Measurements from ENCODE around the gene CCND2. TPM values are rescaled to one million over a fixed set of nuclear protein-coding genes. Genes with fewer than 3 reads are reported as not detected.

The CCND2 gene
- total RNA-seq, 2 experiments from 2014 or later, result 486 to 497 TPM

DNA sequence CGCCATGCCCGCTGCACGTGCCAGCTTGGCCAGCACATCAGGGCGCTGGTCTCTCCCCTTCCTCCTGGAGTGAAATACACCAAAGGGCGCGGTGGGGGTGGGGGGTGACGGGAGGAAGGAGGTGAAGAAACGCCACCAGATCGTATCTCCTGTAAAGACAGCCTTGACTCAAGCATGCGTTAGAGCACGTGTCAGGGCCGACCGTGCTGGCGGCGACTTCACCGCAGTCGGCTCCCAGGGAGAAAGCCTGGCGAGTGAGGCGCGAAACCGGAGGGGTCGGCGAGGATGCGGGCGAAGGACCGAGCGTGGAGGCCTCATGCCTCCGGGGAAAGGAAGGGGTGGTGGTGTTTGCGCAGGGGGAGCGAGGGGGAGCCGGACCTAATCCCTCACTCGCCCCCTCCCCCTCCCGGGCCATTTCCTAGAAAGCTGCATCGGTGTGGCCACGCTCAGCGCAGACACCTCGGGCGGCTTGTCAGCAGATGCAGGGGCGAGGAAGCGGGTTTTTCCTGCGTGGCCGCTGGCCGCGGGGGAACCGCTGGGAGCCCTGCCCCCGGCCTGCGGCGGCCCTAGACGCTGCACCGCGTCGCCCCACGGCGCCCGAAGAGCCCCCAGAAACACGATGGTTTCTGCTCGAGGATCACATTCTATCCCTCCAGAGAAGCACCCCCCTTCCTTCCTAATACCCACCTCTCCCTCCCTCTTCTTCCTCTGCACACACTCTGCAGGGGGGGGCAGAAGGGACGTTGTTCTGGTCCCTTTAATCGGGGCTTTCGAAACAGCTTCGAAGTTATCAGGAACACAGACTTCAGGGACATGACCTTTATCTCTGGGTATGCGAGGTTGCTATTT lies 914 bp upstream of the CCND2 start:
- H3K36me3 Mint-ChIP-seq (ENCODE audit: low read depth), result peaks cover 38% of the 10 kb centered on the region
- CTCF ChIA-PET, result interaction anchor here (1.0 to 7.0 kb wide), 3 partner anchors 40 to 165 kb away, joined by 3 to 54 read pairs (median 9); no protein-coding TSS in a partner anchor
- H3K4me1 Mint-ChIP-seq (ENCODE audit: low read depth), result peaks cover 22% of the 10 kb centered on the region
- H3K4me3 Mint-ChIP-seq, result peak overlapping the region; percentile 99
- peak overlapping the region; percentile 99 for H3K27ac Mint-ChIP-seq
- DNase-seq, result peak; percentile 81
- intact Hi-C loops (cut with micrococcal nuclease), result loop anchor here (1.0 to 5.0 kb wide), 8 partner anchors 21 to 285 kb away; no protein-coding TSS in a partner anchor
- no peaks in the 10 kb centered on the region for H3K27me3 Mint-ChIP-seq (ENCODE audit: low read depth)
- H3K9me3 Mint-ChIP-seq, result no peaks in the 10 kb centered on the region

DNA sequence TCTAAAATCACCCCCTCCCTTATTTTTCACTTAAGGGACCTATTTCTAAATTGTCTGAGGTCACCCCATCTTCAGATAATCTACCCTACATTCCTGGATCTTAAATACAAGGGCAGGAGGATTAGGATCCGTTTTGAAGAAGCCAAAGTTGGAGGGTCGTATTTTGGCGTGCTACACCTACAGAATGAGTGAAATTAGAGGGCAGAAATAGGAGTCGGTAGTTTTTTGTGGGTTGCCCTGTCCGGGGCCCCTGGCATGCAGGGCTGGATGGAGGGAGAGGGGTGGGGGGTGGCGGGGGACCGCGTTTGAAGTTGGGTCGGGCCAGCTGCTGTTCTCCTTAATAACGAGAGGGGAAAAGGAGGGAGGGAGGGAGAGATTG lies 300 bp upstream of the CCND2 start:
- H3K9me3 Mint-ChIP-seq, result no peaks in the 10 kb centered on the region
- CTCF ChIA-PET, result interaction anchor here (0.8 to 7.0 kb wide), 2 partner anchors 22 to 129 kb away, joined by 3 to 54 read pairs; no protein-coding TSS in a partner anchor
- H3K4me3 Mint-ChIP-seq, result peak overlapping the region; percentile 99
- H3K36me3 Mint-ChIP-seq (ENCODE audit: low read depth), result peaks cover 44% of the 10 kb centered on the region
- no peaks in the 10 kb centered on the region for H3K27me3 Mint-ChIP-seq (ENCODE audit: low read depth)
- DNase-seq, result no peak
- intact Hi-C loops (cut with micrococcal nuclease), result loop anchor here (1.0 to 5.0 kb wide), 4 partner anchors 95 to 286 kb away; no protein-coding TSS in a partner anchor
- H3K27ac Mint-ChIP-seq, result peak overlapping the region; percentile 99
- H3K4me1 Mint-ChIP-seq (ENCODE audit: low read depth), result peaks cover 22% of the 10 kb centered on the region

DNA sequence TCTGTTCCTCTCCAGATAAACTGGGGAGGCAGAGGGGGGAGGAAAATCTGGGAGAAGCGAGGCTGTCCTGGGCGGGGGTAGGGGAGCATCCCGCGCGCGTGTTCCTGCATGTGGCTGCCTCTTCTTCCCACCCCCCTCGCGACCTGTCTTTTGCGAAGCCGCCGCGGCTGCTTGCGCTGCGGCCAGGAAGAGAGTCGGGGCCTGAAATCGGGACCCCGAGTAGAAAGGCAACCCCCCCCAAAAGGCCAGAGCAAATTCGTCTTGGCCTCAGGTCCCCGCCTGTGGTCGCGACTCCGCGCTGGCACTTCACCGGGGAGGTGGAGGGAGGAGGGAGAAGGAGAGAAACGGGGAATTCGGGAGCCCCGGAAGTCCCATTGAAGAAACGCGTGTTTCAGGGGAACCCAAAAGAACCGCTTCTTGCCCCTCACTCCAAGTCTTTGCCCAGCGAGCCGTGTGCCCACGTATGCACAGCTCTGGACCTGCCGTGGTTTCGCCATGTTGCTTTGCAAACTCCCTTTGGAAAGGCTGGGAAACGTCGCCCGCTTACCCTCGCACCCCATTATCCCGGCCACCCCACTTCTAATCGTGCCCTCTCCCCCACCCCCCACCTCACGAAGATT lies 944 bp downstream of the CCND2 start:
- Mint-ChIP-seq H3K36me3 (ENCODE audit: low read depth) (peaks cover 56% of the 10 kb centered on the region), H3K27ac (peak overlapping the region; percentile 99), H3K4me3 (peak overlapping the region; percentile 99), H3K4me1 (ENCODE audit: low read depth) (peaks cover 33% of the 10 kb centered on the region), H3K9me3 (no peaks in the 10 kb centered on the region), H3K27me3 (ENCODE audit: low read depth) (no peaks in the 10 kb centered on the region)
- intact Hi-C loops (cut with micrococcal nuclease), result loop anchor here (5.0 kb wide), 2 partner anchors 233 to 287 kb away; no protein-coding TSS in a partner anchor
- peak; percentile 43 for DNase-seq
- CTCF ChIA-PET, result interaction anchor here (3.3 to 5.0 kb wide), 5 partner anchors 128 to 389 kb away, joined by 13 to 69 read pairs (median 38); no protein-coding TSS in a partner anchor

DNA sequence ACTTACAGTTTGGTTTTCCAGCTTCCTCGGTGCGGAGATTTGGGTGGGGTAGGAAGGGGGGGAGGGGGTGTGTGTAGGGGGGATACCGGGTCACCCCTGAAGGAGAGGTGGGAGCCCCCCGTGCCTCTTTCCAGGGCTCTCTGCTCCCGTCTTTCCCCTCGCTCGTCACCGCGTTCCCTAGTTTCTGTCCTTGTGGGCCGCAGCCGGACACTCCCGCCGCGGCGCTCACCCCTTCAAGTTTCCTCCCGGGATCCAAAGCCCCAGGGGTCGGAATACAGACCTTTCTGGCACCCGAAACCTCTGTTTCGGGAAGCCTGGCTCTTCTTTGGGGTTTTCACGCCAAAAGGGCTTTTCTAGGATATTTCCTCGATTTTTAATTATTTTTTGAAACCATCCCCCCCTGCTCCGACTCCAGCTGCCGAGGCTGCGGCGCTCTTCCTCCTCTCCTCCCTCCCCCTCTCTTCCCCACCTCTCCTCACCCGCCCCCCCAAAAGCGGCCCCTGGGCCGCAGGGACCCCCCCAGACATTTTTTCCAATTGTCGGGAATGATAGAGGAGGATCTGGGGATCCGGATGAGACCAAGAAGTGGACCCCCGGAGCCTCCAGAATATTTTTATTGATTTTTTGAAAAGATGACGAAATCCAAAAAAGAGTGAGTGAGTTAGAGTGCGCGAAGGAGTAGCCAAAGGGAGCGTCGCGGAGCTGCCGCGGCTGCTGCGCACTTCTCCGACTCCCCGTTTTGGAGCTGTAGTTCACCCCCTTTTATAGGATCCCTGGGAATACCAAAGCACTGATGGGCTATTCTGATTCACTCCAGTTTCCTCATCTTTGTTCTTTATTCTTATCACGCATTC lies 1.7 kb downstream of the CCND2 start:
- CTCF ChIA-PET, result interaction anchor here (1.0 to 5.0 kb wide), 13 partner anchors 24 to 390 kb away, joined by 3 to 69 read pairs (median 12); no protein-coding TSS in a partner anchor
- H3K4me3 Mint-ChIP-seq, result peak overlapping the region; percentile 99
- H3K4me1 Mint-ChIP-seq (ENCODE audit: low read depth), result peaks cover 40% of the 10 kb centered on the region
- H3K9me3 Mint-ChIP-seq, result no peaks in the 10 kb centered on the region
- intact Hi-C loops (cut with micrococcal nuclease), result no loop called here
- DNase-seq, result no peak
- H3K27me3 Mint-ChIP-seq (ENCODE audit: low read depth), result no peaks in the 10 kb centered on the region
- peak overlapping the region; percentile 99 for H3K27ac Mint-ChIP-seq
- H3K36me3 Mint-ChIP-seq (ENCODE audit: low read depth), result peaks cover 61% of the 10 kb centered on the region

DNA sequence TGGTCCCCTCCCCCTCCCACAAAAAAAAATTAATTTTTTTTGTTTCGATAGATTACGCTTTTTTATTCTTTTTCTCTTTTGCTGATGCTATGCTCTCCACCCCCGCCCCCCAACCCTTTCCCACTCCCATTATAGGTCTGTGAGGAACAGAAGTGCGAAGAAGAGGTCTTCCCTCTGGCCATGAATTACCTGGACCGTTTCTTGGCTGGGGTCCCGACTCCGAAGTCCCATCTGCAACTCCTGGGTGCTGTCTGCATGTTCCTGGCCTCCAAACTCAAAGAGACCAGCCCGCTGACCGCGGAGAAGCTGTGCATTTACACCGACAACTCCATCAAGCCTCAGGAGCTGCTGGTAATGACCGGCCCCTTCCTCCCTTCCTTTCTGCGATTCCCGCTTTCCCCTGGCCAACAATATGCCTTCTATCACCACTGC lies 2.3 kb downstream of the CCND2 start:
- intact Hi-C loops (cut with micrococcal nuclease), result loop anchor here (1.0 kb wide), 1 partner anchor 45 kb away; the partner anchor contains the start of gene TIGAR
- Mint-ChIP-seq H3K4me1 (ENCODE audit: low read depth) (peaks cover 47% of the 10 kb centered on the region), H3K36me3 (ENCODE audit: low read depth) (peaks cover 68% of the 10 kb centered on the region)

DNA sequence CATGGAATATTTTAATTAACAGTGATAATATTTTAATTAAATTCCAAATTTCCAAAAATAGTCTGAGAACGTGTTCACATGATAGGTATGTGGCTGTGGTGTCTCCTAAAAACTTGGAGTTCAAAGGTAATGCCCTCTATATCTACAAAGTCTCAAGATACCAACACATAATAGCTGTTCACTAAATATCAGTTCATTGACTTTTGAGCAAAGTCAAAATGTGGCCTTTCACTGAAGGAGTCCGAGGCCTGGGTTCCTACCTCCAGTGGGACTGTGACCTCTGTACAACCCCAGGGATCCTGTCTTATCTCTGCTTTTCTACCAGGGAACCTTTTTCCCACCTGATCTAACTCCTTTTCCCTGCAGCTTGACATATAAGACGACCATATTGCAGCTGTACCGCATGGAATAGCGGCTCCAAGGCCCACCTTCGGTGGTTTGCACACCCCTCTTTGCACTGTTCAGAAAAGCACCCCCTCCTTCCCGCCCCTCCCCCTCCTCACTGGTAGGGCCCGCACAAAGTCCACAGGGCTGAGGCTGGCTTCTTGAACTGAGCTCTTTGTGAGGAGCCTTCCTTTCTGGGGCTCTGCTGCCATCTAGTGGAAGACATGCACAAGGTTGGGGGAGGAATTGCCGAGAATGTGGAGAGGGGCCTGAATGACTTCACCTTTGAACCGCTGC lies 3.1 kb downstream of the CCND2 start:
- peak; percentile 95 for DNase-seq
- H3K36me3 Mint-ChIP-seq (ENCODE audit: low read depth), result peaks cover 74% of the 10 kb centered on the region
- CTCF ChIA-PET, result interaction anchor here (0.6 to 5.0 kb wide), 47 partner anchors 8 to 398 kb away, joined by 3 to 69 read pairs (median 5); no protein-coding TSS in a partner anchor
- H3K27ac Mint-ChIP-seq, result peak overlapping the region; percentile 99
- peaks cover 55% of the 10 kb centered on the region for H3K4me1 Mint-ChIP-seq (ENCODE audit: low read depth)
- H3K4me3 Mint-ChIP-seq, result peak overlapping the region; percentile 99
- no peaks in the 10 kb centered on the region for H3K9me3 Mint-ChIP-seq
- no peaks in the 10 kb centered on the region for H3K27me3 Mint-ChIP-seq (ENCODE audit: low read depth)
- intact Hi-C loops (cut with micrococcal nuclease), result loop anchor here (1.0 kb wide), 6 partner anchors 25 to 391 kb away; partner anchors contain the start of gene TIGAR

More for the DNA sequence above, 2.3 kb downstream of the CCND2 start:
- H3K27ac Mint-ChIP-seq, result peak overlapping the region; percentile 99
- CTCF ChIA-PET, result interaction anchor here (1.0 to 5.0 kb wide), 23 partner anchors 7 to 390 kb away, joined by 3 to 69 read pairs (median 9); no protein-coding TSS in a partner anchor
- peak overlapping the region; percentile 99 for H3K4me3 Mint-ChIP-seq
- DNase-seq, result no peak
- H3K9me3 Mint-ChIP-seq, result no peaks in the 10 kb centered on the region
- H3K27me3 Mint-ChIP-seq (ENCODE audit: low read depth), result no peaks in the 10 kb centered on the region

DNA sequence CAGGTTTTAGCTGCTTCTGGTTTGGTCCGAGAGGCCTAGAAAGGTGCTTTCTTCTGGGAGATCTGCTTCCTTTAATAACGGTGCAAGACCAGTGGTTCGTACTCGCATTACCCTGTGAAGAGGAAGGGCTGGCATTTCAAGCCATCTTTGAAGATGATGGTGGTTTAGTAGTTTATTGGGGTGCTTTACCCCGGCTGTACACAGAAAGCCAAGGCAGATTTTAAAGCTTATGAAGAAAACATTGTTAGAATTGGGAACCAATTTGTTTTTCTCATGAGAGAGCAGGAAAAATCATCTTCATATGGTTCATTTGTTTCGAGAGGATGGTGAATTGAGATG lies 3.6 kb downstream of the CCND2 start:
- no peaks in the 10 kb centered on the region for H3K27me3 Mint-ChIP-seq (ENCODE audit: low read depth)
- CTCF ChIA-PET, result interaction anchor here (0.7 to 5.0 kb wide), 44 partner anchors 9 to 398 kb away, joined by 3 to 69 read pairs (median 6); no protein-coding TSS in a partner anchor
- peak overlapping the region; percentile 99 for H3K4me3 Mint-ChIP-seq
- H3K36me3 Mint-ChIP-seq (ENCODE audit: low read depth), result peaks cover 78% of the 10 kb centered on the region
- intact Hi-C loops (cut with micrococcal nuclease), result loop anchor here (1.0 kb wide), 5 partner anchors 26 to 392 kb away; no protein-coding TSS in a partner anchor
- no peak for DNase-seq
- peak overlapping the region; percentile 99 for H3K27ac Mint-ChIP-seq
- peaks cover 59% of the 10 kb centered on the region for H3K4me1 Mint-ChIP-seq (ENCODE audit: low read depth)
- no peaks in the 10 kb centered on the region for H3K9me3 Mint-ChIP-seq

DNA sequence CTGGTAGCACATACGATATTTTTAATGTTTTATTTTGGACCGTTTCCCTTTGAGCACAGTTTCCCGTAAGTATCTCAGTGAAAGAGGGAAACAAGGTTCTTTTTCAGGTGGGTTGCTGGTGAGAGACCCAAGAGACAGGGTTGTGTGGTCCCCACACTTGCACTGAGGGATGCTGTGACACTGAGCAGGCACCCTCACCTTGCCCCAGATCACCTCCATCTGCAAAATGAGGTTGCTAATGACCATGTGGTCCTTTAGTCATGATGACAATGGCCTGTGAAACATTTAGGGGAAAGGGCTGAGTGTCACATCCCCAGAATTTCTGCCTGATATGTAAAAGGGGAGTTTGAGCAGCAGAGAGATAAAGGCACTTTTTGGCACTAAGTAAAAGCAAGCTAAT lies 4.3 kb downstream of the CCND2 start:
- Mint-ChIP-seq H3K36me3 (ENCODE audit: low read depth) (peaks cover 84% of the 10 kb centered on the region), H3K9me3 (no peaks in the 10 kb centered on the region), H3K27ac (peak overlapping the region; percentile 99), H3K4me1 (ENCODE audit: low read depth) (peaks cover 63% of the 10 kb centered on the region), H3K27me3 (ENCODE audit: low read depth) (no peaks in the 10 kb centered on the region), H3K4me3 (peak overlapping the region; percentile 99)
- CTCF ChIA-PET, result interaction anchor here (0.6 to 5.0 kb wide), 25 partner anchors 8 to 399 kb away, joined by 3 to 69 read pairs (median 6); no protein-coding TSS in a partner anchor
- no peak for DNase-seq
- intact Hi-C loops (cut with micrococcal nuclease), result loop anchor here (1.0 kb wide), 5 partner anchors 27 to 393 kb away; no protein-coding TSS in a partner anchor

DNA sequence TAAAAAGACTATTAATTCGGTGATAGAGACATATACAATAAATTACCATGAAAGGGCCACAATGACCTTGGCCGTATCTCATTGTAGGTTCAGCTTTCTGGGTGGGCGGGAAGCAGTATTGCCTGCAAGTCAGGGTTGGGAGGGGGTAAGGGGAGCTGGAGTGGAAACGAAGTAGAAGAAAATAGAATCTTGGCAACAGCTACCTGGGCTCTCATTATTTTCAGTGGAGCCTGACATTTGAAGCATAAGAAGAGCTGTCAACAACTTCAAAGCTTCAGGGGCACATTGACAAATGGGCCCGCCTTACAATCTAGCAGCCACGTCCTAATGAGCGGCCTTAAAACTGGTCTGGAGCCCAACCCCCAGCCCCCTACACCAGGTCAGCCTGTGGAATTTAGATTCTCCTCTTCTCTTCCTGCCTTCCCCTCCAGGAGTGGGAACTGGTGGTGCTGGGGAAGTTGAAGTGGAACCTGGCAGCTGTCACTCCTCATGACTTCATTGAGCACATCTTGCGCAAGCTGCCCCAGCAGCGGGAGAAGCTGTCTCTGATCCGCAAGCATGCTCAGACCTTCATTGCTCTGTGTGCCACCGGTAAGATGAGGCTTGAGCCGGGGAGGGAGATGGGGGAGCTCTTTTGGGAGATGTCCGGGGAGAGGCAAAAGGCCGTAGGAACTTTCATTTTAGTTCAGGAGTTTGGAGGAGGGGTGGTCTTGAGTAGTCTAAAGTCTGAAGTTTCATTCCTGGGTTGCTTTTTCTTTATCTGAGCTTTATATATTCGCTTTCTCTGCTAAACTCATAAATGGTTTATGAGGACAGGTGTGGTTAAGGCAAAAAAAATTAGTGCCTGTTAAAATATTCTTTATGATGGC lies 5.0 kb downstream of the CCND2 start:
- no peak for DNase-seq
- CTCF ChIA-PET, result interaction anchor here (0.6 to 5.0 kb wide), 16 partner anchors 10 to 393 kb away, joined by 3 to 69 read pairs (median 4); no protein-coding TSS in a partner anchor
- Mint-ChIP-seq H3K36me3 (ENCODE audit: low read depth) (peaks cover 90% of the 10 kb centered on the region), H3K9me3 (no peaks in the 10 kb centered on the region), H3K27ac (peak overlapping the region; percentile 99), H3K4me1 (ENCODE audit: low read depth) (peaks cover 70% of the 10 kb centered on the region), H3K27me3 (ENCODE audit: low read depth) (no peaks in the 10 kb centered on the region), H3K4me3 (peak overlapping the region; percentile 99)
- intact Hi-C loops (cut with micrococcal nuclease), result no loop called here

DNA sequence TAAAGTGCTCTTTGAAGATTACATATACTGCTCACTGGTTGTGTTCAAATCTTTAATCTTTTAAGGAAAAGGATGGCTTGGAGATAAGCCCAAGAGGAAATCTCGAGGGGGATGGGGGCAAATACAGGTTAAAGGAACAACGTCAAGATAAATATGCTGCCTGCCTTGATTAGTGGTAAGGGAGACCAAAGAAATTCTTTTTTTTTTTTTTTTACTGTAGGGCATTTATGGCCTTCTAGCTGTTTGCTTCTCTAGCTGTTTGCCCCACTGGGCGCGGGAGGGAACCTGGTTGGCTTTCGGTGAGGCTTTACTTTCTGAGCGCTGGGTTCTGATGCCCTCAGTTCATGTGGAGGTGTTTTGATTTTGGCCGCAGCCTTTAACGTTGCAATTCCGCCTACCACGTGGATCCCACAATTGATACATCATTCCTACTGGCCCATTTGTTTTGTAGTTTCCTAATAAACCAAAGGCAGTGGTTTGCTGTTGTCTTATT lies 5.7 kb downstream of the CCND2 start:
- intact Hi-C loops (cut with micrococcal nuclease), result no loop called here
- no peaks in the 10 kb centered on the region for H3K9me3 Mint-ChIP-seq
- H3K36me3 Mint-ChIP-seq (ENCODE audit: low read depth), result peaks cover 89% of the 10 kb centered on the region
- DNase-seq, result no peak
- H3K4me1 Mint-ChIP-seq (ENCODE audit: low read depth), result peaks cover 77% of the 10 kb centered on the region
- CTCF ChIA-PET, result interaction anchor here (0.6 to 5.0 kb wide), 10 partner anchors 11 to 283 kb away, joined by 3 to 69 read pairs (median 4); no protein-coding TSS in a partner anchor
- no peaks in the 10 kb centered on the region for H3K27me3 Mint-ChIP-seq (ENCODE audit: low read depth)
- H3K27ac Mint-ChIP-seq, result peak overlapping the region; percentile 99
- peak overlapping the region; percentile 99 for H3K4me3 Mint-ChIP-seq
